Neural progenitor cell (in vitro differentiated cells): Measurements from ENCODE around the gene THAP9.

Experiments
- CTCF ChIP-seq: fragments of 200-600 bp; sonication (generic); IDR thresholded peaks from 2 replicates; pipeline ENCODE4 v1.5.1; 2017; ENCODE audit warnings: antibody characterized with exemption, mild to moderate bottlenecking
- EZH2 ChIP-seq: fragments of 200-600 bp; sonication (generic); IDR thresholded peaks from 2 replicates; pipeline ENCODE4 v1.6.1; 2017; ENCODE audit warnings: antibody characterized with exemption, mild to moderate bottlenecking, moderate library complexity
- EZH2phosphoT487 ChIP-seq: fragments of 200-600 bp; sonication (generic); IDR thresholded peaks from 2 replicates; pipeline ENCODE4 v1.6.1; 2017; ENCODE audit warnings: antibody characterized with exemption

- TF ChIP-seq CTCF (no peak), EZH2 (no peak), EZH2phosphoT487 (no peak)
Observed at GRCh38 chr4:82891707-82892466, 8.6 kb upstream of the THAP9 start.
